Naive B cell (primary cell): ENCODE data around the gene IGF2BP2. TPM values are rescaled to one million over a fixed set of nuclear protein-coding genes. Genes with fewer than 3 reads are reported as not detected.
A peak's percentile ranks its signal among the peaks of the same experiment; 100 is the strongest.
"Not testable (repeated sequence)": the region's sequence is repeated elsewhere in the genome, so short reads cannot be mapped to it uniquely, and the experiment has no call there.

Source experiments
- ATAC-seq, 2 donors: fragments of 150-1000 bp; cut with Tn5 transposase; 2 replicates each; pipeline ENCODE4 v1.10.0; 2021; ENCODE audit warnings: low read depth in 2 of 2, mild to moderate bottlenecking in 2 of 2, moderate library complexity in 2 of 2
- DNase-seq: peaks from one replicate; pipeline ENCODE4 v3.0.0; 2022
- H3K27ac Mint-ChIP-seq, 6 donors: one replicate each; pipeline ENCODE4 v1.8.0; 2020 to 2022; ENCODE audit warnings: mild to moderate bottlenecking in 6 of 6, mixed read lengths in 6 of 6, moderate library complexity in 5 of 6, inconsistent platforms in 2 of 6
- H3K27me3 Mint-ChIP-seq, 3 donors: one replicate each; pipeline ENCODE4 v1.8.0; 2021 to 2022; ENCODE audit warnings: mixed read lengths in 3 of 3, mild to moderate bottlenecking in 1 of 3
- H3K36me3 Mint-ChIP-seq, 2 donors: one replicate each; pipeline ENCODE4 v1.8.0; 2020 to 2022; ENCODE audit warnings: mixed read lengths in 2 of 2, inconsistent platforms in 1 of 2, mild to moderate bottlenecking in 1 of 2
- H3K4me1 Mint-ChIP-seq, 3 donors: one replicate each; pipeline ENCODE4 v1.8.0; 2020 to 2022; ENCODE audit warnings: mixed read lengths in 3 of 3, inconsistent platforms in 1 of 3, mild to moderate bottlenecking in 1 of 3, moderate library complexity in 1 of 3
- H3K4me3 Mint-ChIP-seq, 8 donors: one replicate each; pipeline ENCODE4 v1.8.0; 2020 to 2022; ENCODE audit warnings: mild to moderate bottlenecking in 8 of 8, mixed read lengths in 8 of 8, moderate library complexity in 8 of 8, inconsistent platforms in 2 of 8
- H3K9me3 Mint-ChIP-seq, 7 donors: one replicate each; pipeline ENCODE4 v1.8.0; 2020 to 2022; ENCODE audit warnings: mixed read lengths in 7 of 7, mild to moderate bottlenecking in 5 of 7, inconsistent platforms in 2 of 7, moderate library complexity in 1 of 7
- polyA plus RNA-seq, 6 donors: library from polyadenylated mRNA; unstranded; fragments of 300-500 nt; fragmentation: Illumina TruSeq; gene quantifications; one replicate each; pipeline ENCODE4 v1.2.3, GENCODE V29; 2021; ENCODE audit warnings: low read depth in 6 of 6

The IGF2BP2 gene
- polyA plus RNA-seq, 6 donors from 2014 or later = 0.31 TPM; not detected in 5

DNA sequence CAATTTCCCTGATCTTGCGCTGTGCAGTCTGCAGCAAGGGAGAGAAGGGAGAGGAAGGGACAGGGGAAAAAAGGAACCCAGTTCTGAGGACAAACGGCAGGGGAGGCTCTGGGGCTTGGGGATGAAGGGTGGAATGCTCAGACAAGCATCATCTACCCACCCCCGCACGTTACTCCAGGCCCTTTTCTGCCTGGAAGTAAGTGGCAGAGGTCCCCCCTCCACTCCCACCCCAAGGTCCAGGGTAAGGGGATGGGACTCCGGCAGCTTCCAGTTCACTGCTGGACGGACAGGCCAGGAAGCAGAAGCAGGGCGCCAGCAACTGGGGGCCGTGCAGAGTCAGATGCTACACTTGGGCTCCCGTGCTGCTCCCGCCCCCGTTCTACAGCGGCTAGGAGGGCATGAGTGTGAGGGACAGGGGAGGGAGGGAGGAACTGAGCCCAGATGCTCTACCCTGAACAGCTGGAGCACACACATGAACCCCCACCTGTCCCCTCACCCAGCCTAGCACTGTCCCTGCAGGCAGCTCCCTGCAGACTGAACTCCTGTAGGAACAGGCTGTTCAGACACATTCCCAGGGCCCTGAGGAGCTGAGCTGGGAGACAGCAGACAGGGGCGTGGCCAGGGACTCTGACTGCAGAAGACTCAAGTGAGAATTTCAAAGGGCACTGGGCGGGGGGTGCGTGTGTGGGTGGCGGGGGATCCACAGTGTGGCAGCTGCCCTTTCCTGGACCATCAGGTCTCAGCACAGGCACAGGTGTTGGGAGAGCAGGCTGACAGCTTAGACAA is 179.1 kb downstream of the IGF2BP2 start:
- Mint-ChIP-seq H3K4me1 (peaks cover 16 to 23% (median 20%) of the 10 kb centered on the region in 3 donors), H3K36me3 (no peaks in the 10 kb centered on the region), H3K27ac (peak overlapping the region in 1 of 6 donors; percentile 63), H3K9me3 (no peaks in the 10 kb centered on the region), H3K27me3 (no peaks in the 10 kb centered on the region), H3K4me3 (peak overlapping the region in 2 of 8 donors; percentile 15 to 44)
- DNase-seq (no peak), ATAC-seq (no peak)

DNA sequence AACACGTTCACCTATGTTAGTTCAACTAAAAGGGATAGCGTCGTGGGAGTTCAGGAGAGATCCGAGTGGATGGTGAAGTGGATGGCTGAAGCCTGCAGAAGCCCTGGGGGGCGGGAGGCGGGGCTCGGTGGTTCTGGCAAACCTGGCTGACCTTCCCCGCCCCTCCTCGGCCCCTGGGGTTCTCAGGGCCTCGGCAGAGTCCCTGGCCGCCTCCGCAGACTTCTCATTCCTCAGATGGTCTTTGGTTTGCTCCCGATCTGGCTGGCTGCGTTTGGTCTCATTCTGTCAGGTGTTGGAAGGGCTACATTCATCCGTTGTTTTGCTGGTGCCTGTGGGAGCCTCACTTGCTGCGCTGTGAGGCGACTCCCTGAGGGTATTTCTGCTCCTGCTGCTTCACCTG is 179.7 kb downstream of the IGF2BP2 start:
- not testable (repeated sequence) for H3K27me3 Mint-ChIP-seq, H3K27ac Mint-ChIP-seq, DNase-seq, H3K9me3 Mint-ChIP-seq, ATAC-seq, H3K36me3 Mint-ChIP-seq, H3K4me3 Mint-ChIP-seq
- peaks cover 16 to 23% (median 20%) of the 10 kb centered on the region in 3 donors for H3K4me1 Mint-ChIP-seq

DNA sequence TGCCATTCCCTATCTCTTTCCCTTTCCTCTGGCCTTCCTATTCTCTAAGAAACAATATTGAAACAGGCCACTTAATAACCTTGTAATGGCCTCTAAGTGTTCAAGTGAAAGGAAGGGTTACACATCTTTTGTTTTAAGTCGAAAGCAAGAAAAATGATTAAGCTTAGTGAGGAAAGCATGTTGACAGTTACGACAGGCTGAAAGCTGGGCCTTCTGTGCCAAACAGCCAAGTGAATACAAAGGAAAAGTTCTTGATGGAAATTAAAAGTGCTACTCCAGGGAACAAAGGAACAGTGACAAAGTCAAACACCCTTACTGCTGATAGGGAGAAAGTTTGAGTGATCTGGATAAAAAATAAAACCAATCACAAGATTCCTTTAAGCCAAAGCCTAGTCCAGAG is 184.5 kb downstream of the IGF2BP2 start:
- ATAC-seq (no peak), DNase-seq (no peak)
- no peaks in the 10 kb centered on the region for H3K36me3 Mint-ChIP-seq
- H3K9me3 Mint-ChIP-seq = peaks cover 0 to 2% (median 0%) of the 10 kb centered on the region in 7 donors
- no peak overlapping the region for H3K4me3 Mint-ChIP-seq
- H3K27ac Mint-ChIP-seq = no peak overlapping the region
- peaks cover 0 to 2% (median 0%) of the 10 kb centered on the region in 3 donors for H3K4me1 Mint-ChIP-seq
- H3K27me3 Mint-ChIP-seq = no peaks in the 10 kb centered on the region

DNA sequence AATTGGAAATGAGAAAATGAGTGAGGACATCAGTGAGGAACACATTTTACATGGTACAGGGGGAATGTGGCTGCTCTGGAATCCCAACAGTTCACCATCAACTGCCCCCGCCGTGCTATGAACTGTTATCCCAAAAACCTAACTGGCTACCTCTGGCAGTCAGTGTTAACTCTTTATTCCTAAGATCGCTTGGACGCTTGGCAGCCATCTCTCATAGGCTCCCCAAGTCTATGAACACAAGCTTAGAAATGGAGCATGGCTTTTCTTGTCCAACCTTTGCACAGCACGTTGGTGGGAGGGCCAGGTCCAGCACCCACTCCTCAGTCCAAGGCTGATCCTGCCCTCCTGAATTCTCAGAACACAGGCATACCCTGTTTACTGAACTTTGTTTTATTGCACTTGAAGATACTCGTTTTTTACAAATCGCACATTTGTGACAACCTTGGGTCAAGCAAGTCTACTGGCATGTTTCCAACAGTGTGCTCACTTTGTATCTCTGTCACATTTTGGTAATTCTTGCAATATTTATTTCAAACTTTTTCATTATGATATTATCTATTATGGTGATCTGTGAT is 185.1 kb downstream of the IGF2BP2 start:
- H3K27me3 Mint-ChIP-seq = no peaks in the 10 kb centered on the region
- no peak for DNase-seq
- peaks cover 0 to 2% (median 0%) of the 10 kb centered on the region in 7 donors for H3K9me3 Mint-ChIP-seq
- H3K4me1 Mint-ChIP-seq = peaks cover 0 to 2% (median 0%) of the 10 kb centered on the region in 3 donors
- H3K36me3 Mint-ChIP-seq = no peaks in the 10 kb centered on the region
- ATAC-seq = no peak
- no peak overlapping the region for H3K27ac Mint-ChIP-seq
- no peak overlapping the region for H3K4me3 Mint-ChIP-seq

DNA sequence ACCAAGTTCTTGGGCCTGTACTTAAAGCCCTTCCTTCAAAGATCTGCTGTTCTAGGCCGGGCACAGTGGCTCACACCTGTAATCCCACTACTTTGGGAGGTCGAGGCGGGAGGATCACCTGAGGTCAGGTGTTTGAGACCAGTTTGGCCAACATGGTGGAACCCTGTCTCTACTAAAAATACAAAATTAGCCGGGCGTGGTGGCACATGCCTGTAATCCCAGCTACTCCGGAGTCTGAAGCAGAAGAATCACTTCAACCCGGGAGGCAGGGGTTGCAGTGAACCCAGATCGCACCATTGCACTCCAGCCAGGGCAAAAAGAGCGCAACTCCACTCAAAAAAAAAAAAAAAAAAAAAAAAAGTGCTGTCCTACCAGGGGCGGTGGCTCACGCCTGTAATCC is 186.2 kb downstream of the IGF2BP2 start:
- not testable (repeated sequence) for H3K4me3 Mint-ChIP-seq, H3K36me3 Mint-ChIP-seq, H3K27me3 Mint-ChIP-seq, ATAC-seq, H3K4me1 Mint-ChIP-seq, DNase-seq, H3K9me3 Mint-ChIP-seq
- peak overlapping the region in 1 of 6 donors; percentile 28 for H3K27ac Mint-ChIP-seq

DNA sequence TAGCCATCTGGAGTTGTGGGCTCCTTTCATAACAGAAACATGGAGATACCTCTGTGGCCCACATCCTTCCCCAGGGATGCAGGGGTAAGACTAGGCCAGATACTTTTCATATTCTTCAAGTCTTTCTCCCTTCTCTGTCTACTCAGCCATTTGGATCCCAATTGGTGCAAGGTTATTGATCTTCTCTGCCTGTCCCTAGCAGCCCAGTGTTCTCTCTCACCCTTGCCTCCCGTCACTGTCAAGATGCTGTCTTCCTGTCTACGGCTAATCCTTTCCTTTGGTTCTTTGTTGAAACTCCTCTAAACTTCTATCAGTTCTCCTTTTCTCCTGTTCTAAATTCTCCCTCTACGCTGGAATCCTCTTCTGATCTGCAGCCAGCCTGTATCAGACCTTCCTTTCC is 187.5 kb downstream of the IGF2BP2 start:
- Mint-ChIP-seq H3K4me3 (no peak overlapping the region), H3K4me1 (no peaks in the 10 kb centered on the region), H3K9me3 (peaks cover 0 to 2% (median 0%) of the 10 kb centered on the region in 7 donors), H3K27me3 (no peaks in the 10 kb centered on the region), H3K27ac (no peak overlapping the region), H3K36me3 (no peaks in the 10 kb centered on the region)
- DNase-seq (no peak), ATAC-seq (no peak)

DNA sequence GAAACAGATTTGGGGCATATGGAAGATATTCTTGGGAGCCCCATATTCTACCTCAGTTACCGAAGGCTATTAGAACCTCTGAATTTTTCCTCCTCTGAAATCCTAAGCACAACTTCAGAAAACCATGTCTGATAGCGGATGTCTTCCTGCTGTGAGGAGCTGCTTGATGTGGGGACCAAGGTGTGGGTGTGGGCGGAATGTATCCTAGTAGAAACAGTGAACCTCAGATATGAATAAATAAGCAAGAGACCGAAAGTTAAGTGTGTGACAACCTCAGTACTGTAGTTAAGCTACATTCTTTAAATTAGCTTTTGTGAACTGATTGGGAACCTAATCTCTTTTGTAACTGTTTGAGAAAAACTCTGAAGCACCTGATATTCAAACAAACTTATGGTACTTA is 191.8 kb downstream of the IGF2BP2 start:
- H3K4me3 Mint-ChIP-seq = no peak overlapping the region
- peak overlapping the region in 3 of 6 donors; percentile 6 to 41 (median 9) for H3K27ac Mint-ChIP-seq
- H3K27me3 Mint-ChIP-seq = no peaks in the 10 kb centered on the region
- H3K9me3 Mint-ChIP-seq = peaks cover 0 to 2% (median 0%) of the 10 kb centered on the region in 7 donors
- ATAC-seq (no peak), DNase-seq (no peak)
- H3K4me1 Mint-ChIP-seq = no peaks in the 10 kb centered on the region
- H3K36me3 Mint-ChIP-seq = peaks cover 0 to 6% of the 10 kb centered on the region in 2 donors

DNA sequence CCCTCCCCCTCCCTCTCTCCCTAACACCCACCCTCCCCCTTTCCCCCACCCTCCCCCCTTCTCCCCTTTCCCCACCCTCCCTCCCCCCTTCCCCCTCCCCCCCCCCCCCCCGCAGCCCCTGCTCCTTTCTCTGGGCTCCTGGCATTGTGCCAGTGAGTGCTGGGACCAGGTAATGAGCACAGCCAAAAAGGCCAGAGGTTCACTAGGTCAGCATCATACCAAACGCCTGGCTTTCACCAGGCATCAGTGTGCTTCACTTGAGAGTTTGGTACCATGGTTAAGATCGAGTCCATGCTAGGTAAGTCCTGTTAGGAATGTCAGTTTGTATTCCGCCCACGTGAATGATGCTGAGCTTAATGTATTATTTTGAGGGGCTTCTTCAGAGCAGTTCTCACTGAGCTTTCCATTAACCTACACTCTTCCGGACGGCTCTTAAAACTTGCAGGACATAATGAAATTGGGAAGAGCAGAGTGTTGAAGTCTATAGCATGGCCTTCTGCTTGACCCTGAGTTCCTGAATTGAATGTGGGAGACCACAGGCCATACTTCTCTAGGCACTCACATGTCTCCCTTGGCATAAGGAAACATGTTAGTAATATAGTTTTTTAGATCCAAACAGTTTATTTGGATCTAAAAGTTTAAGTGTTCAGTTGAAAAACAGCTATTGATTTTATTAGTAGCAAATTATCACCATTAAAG is 193.2 kb downstream of the IGF2BP2 start:
- Mint-ChIP-seq H3K36me3 (peaks cover 0 to 6% of the 10 kb centered on the region in 2 donors), H3K4me1 (no peaks in the 10 kb centered on the region), H3K4me3 (no peak overlapping the region), H3K27me3 (no peaks in the 10 kb centered on the region), H3K27ac (peak overlapping the region in 3 of 6 donors; percentile 19 to 72 (median 59)), H3K9me3 (no peaks in the 10 kb centered on the region)
- no peak for DNase-seq
- no peak for ATAC-seq

DNA sequence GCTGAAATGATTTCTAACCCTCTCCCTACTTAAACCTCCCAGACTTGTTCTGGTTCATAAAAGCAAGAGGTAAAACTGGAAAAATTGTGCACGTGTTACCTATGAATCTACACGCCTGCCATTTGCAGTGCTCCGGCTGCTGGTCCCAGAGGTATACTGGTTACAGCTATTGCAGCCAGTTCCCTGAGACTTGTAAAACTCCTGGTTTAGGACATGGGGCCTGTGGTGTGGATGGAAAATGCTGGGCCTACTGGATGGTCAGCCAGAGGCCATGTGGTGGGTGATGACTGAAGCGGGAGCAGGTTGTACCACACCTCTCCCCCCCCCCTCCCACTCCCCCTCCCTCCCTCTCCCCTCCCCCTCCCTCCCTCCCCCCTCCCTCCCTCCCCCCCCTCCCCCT is 193.7 kb downstream of the IGF2BP2 start:
- H3K9me3 Mint-ChIP-seq = no peaks in the 10 kb centered on the region
- H3K27ac Mint-ChIP-seq = no peak overlapping the region
- no peak for DNase-seq
- no peak overlapping the region for H3K4me3 Mint-ChIP-seq
- H3K27me3 Mint-ChIP-seq = no peaks in the 10 kb centered on the region
- no peak for ATAC-seq
- no peaks in the 10 kb centered on the region for H3K4me1 Mint-ChIP-seq
- H3K36me3 Mint-ChIP-seq = peaks cover 0 to 6% of the 10 kb centered on the region in 2 donors

DNA sequence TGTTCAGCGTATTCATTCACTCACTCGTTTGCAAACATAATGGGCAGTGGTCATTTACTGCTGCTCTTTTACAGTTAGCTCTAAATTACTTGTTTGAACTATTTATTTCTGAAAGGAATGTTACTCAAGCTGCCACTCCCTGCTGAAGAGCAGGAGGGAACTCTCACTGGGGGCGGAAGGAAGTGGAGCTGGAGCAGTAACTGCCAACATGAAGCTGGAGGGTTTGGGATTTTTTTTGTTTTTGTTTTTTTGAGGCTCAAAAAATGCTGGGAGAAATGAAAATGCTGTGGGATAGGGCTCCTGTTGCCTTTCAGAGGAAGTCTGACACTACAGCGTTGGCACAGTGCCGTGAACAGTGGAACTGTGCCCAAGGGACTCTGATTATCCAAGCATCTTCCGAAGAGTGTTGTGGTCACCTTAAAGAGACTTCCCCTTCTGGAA is 194.6 kb downstream of the IGF2BP2 start:
- Mint-ChIP-seq H3K4me3 (peak overlapping the region in 1 of 8 donors; percentile 54), H3K4me1 (no peaks in the 10 kb centered on the region), H3K9me3 (no peaks in the 10 kb centered on the region), H3K27me3 (no peaks in the 10 kb centered on the region), H3K36me3 (peaks cover 0 to 6% of the 10 kb centered on the region in 2 donors), H3K27ac (peak overlapping the region in 5 of 6 donors; percentile 39 to 79 (median 66))
- ATAC-seq (no peak), DNase-seq (no peak)

DNA sequence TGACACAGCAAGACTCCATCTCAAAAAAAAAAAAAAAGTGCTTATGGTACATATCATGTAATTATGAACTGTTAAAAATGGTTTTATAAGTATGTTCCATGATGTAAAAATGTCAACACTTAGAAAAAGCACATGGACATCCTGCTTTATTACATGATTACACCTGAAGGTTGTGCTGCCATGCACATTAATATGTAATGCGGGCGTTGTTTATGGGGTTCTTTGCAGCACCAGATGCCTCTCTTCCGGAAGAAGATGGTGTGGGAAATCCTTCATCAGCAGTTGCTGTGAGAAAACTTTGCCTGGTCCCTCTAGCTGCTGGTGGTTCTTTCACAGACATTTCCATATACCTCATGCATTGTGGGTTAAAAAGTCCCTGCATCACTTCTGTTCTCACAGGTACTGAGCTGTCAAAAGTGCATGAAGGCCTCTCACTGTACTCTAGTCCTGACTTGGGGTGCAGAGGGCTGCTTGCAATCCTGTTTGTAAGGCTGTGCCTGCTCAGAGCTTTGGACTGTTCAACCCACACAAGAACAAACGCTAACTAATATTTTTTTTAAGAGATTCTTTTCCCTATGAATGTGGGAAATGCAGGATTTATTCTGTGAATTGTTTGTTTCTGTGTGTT is 195.2 kb downstream of the IGF2BP2 start:
- ATAC-seq (no peak), DNase-seq (no peak)
- Mint-ChIP-seq H3K36me3 (peaks cover 4 to 6% of the 10 kb centered on the region in 2 donors), H3K9me3 (no peaks in the 10 kb centered on the region), H3K27ac (peak overlapping the region in 3 of 6 donors; percentile 39 to 79 (median 70)), H3K27me3 (no peaks in the 10 kb centered on the region), H3K4me3 (no peak overlapping the region), H3K4me1 (no peaks in the 10 kb centered on the region)

DNA sequence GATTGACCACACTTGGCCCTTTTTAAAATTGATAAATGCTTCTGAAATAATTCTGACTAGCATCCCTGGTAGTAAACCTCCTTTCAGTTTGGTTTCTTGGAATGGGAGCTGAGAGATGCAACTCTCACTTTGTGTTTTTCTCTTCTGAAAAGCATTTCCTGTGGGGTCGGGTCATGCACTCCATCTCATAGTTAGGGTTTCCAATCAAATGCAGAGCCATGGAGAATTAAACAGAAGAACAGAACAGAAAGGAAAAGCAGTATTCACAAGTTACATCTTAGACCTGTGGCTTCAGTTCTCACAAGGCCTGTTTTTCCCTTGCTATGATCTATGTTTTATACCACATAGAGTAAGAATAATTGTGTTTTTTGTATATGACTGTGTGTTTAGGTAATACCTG is 199.1 kb downstream of the IGF2BP2 start:
- no peaks in the 10 kb centered on the region for H3K9me3 Mint-ChIP-seq
- H3K4me1 Mint-ChIP-seq = no peaks in the 10 kb centered on the region
- no peak overlapping the region for H3K27ac Mint-ChIP-seq
- no peak for ATAC-seq
- no peak for DNase-seq
- no peak overlapping the region for H3K4me3 Mint-ChIP-seq
- H3K36me3 Mint-ChIP-seq = peaks cover 6 to 8% of the 10 kb centered on the region in 2 donors
- H3K27me3 Mint-ChIP-seq = no peaks in the 10 kb centered on the region

DNA sequence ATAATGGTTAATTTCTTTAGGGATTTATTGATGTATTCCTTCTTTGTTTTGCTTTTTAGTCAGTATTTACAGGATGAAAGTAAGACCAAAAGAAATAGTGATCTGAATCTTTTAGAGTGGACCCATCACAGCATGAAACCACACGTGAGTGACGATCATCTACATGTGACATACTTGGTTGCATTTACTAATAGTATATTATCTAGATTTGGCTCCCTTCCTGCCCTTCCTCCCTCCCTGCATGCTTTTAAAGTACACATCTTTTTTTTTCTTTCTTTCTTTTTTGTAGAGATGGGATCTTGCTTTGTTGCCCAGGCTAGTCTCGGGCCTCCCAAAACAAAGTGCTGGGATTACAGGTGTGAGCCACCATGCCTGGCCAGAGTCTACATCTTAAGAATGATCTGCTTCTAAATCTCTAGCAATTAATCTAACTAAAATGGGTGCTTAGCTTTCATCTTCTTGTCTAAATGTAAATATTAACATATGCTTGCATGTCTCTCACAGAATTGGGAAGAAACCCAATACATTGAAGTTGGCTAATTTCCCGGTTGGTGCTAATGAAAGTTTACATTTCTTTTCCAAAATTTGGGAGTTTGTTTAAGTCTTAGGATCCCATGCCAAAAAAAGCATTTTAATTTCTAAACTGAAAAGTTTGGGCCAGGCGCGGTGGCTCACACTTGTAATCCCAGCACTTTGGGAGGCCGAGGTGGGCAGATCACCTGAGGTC is 200.7 kb downstream of the IGF2BP2 start:
- ATAC-seq = peak; percentile 41 to 53
- DNase-seq = no peak
- Mint-ChIP-seq H3K4me1 (no peaks in the 10 kb centered on the region), H3K36me3 (peaks cover 0 to 10% of the 10 kb centered on the region in 2 donors), H3K27ac (peak overlapping the region; percentile 10 to 78 (median 60)), H3K27me3 (no peaks in the 10 kb centered on the region), H3K9me3 (no peaks in the 10 kb centered on the region), H3K4me3 (peak overlapping the region in 1 of 8 donors; percentile 9)
